Activated CD4-positive, CD25-positive, alpha-beta regulatory T cell (primary cell): ENCODE results near the gene MEIS2.
"Not testable (repeated sequence)": the region's sequence is repeated elsewhere in the genome, so short reads cannot be mapped to it uniquely, and the experiment has no call there.

Experiments
- DNase-seq, 4 experiments: peaks; one replicate each; lab custom pipeline; 2025; lab: John Stamatoyannopoulos, UW

Gene MEIS2

DNA sequence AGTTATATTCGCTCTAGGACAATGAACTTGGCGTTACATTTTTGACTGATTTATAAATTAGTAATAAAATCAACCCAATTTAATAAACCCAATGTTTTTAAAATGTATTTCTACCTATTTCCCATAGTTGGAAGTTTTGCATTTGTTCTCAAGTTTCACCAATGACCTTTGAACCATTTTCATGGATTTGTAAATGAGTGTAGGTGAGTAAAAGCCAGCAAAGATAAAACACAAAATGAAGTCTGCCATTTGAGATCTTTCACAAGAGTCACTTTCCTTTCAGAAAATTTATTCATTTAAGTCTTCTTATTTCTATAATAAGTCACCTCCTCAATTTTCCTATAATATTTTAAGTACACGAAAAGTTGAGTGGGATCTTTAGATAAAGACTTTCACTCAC is 92.1 kb downstream of the MEIS2 start:
- DNase-seq: no peak

- DNase-seq: no peak
Observed at GRCh38 chr15:37007301-37007700, 93.0 kb downstream of the MEIS2 start.

DNA sequence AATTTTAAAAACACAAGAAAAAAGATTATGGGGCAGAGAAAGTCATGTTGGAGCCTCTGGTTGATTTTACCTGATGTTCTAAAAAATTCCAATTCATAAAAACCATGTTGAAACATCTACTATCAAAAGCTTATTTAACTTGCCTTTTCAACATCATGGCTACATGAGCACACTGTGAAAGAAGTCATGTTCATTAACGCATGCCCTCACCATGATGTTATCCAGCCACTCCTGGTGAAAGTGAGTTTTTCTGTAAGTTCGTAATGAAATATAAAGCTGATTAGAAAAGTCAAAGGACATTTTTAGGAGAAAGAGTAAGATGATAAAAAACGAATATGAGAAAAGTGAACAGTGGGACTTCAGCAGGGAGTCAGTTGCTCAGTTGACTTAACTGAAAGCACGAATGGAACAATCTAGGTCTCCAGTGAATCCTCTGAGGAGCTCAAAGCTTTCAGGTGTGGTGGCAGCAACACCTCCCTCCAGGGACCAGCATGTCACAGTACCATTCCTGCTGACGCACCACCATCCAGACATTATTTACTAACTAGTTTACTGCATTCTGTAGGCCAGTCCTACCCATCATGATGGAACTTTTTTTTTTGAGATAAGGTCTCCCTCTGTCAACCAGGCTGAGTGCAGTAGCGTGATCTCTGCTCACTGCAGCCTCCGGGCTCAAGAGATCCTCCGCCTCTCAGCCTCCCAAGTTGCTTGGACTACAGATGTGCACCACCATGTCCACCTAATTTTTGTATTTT is 95.2 kb downstream of the MEIS2 start:
- no peak for DNase-seq

DNA sequence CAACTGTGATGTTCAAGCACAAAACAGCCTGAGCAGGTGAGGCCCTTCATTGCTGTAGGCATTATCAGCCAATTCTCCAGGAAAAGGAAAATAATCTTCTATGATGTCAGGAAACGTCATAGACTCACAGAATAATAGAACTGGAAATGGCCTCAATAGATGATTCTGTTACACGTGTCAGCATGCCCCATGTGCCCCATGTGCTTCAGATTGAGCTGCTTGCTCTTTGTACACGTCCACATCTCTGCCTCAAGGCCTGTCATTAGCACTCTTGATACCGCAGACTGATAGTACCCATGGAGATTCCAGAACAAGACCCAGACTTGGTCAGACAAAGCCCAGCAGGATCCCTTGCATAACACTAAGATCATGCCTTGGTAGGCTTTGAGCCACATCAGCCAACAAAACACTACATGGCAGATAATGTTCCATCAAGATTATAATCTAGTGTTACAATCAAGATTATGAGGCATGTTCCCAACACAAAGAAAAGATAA is 95.9 kb downstream of the MEIS2 start:
- no peak for DNase-seq

DNA sequence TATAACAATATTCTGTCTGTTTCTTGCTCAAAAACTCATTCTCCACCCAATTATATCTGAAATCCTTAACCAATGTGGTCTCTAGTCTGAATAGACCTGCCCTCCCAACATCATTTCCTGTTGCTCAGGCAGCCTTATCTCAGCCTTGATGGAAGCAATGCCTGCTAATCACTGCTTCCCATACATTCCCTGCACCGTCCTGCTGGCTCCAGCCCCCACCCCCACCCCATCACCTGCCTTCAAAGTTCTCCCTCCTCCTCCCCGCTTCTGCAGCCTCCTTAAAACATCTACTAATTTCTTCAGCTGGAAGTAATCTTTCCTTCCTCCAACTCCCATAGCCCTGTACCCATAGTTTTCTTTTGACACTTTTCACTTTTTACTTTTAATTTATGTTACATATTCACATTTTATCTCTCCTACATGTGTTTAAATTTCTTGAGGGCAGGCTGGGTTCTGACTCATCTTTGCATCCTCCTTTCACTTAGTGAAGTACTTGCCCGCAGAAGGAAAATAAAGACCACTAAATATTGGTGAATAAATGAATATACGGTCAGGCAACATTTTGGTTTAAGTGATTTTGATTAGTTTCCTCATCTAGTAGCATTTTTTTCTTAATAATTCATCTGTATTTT is 98.2 kb downstream of the MEIS2 start:
- no peak for DNase-seq

- no peak for DNase-seq
Observed at GRCh38 chr15:37001417-37001816, 98.9 kb downstream of the MEIS2 start.

GRCh38 chr15:36999778-37000177 is 100.6 kb downstream of the MEIS2 start:
- DNase-seq: no peak

DNA sequence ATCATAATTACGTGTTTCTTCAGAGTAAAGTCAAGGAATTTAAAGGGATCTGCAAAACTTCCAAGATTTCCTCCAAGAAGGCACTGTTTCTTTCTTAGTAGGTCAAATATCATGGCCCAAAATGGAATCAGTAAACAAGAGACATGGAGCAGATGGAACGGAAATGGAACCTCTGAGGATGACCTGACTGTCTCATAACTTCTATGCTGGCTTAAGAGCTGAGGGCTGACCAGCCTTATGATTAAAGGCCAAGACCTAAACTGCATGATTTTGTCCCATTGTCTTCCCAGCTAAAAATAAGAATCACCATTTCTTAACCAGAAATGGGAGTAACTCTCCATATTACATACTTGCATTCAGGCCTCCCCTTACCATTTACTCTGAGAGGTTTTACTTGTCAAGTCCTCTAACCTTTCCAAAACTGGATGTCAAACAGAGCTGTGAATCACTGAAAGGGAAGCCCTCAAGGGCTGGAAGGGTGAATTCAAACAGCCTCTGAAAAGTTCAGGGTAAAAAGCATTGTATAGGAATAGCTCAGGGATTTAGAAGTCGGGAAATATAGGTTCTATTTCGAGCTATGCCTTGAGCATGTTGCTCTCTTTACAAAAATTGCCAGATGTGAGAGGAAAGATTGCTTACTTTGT is 103.7 kb downstream of the MEIS2 start:
- no peak for DNase-seq

- DNase-seq: no peak
Observed at GRCh38 chr15:36996121-36996520, 104.2 kb downstream of the MEIS2 start.

GRCh38 chr15:36994790-36995189 is 105.6 kb downstream of the MEIS2 start:
- DNase-seq: no peak

DNA sequence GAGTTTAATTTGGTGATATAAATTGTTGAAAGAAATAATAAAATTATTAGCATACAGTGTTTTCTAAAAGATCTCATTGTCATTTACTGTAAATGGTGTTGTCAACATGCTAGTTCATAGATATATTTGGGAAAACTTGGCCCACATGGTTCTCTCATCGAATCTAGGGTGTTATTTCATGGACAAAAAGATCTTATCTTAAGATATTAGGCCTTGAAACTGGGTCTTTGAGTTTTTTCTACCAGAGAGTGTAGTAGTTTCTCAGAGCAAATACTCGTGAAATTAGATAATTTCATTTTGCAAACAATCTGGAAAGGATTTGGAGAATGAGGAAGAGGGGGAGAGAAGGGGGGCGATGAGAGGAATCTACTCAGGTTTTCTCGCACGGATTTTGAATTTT is 107.9 kb downstream of the MEIS2 start:
- no peak for DNase-seq

DNA sequence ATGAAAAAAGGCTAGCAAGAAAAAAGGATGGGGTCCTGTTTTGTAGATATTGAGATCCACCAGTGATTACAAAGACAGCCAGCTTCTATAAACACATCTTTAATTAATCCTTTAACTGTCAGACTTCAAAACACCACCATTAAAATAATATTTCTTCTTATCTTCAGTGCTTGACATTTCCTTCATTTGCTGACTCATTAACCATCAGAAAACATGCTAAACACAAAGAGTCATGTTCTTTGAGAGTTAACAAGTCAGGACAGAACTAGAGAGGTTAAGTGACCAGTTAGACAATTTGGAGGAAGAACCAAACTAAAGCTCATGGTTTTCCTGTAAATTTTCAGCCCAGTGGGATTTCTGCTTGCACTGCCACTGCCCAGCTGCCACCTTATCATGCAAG is 111.4 kb downstream of the MEIS2 start:
- DNase-seq: no peak

DNA sequence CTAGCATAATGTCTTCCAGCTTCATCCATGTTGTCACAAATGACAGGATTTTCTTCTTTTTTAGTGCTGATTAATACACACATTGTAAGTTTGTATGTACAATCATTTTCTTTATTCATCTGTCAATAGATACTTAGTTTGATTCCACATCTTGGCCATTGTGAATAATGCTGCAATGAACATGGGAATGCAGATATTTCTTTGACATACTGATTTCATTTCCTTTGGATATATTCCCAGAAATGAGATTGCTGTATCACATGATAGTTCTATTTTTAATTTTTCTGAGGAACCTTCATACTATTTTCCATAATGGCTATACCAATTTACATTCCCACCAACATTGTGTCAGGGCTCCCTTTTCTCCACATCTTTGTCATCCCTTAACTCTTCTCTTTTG is 117.9 kb downstream of the MEIS2 start:
- DNase-seq: no peak

DNA sequence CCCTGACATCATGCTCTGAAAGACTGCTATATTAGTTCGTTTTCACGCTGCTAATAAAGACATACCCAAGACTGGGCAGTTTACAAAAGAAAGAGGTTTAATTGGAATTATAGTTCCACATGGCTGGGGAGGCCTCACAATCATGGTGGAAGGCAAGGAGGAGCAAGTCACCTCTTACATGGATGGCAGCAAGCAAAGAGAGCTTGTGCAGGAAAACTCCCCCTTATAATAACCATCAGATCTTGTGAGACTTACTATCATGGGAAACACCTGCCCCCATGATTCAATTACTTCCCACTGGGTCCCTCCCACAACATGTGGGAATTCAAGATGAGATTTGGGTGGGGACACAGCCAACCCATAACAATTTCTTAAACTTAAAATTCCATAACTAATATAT is 120.1 kb downstream of the MEIS2 start:
- not testable (repeated sequence) for DNase-seq

- no peak for DNase-seq
Observed at GRCh38 chr15:36978625-36979024, 121.7 kb downstream of the MEIS2 start.

- DNase-seq: no peak
Observed at GRCh38 chr15:36978126-36978525, 122.2 kb downstream of the MEIS2 start.

- no peak for DNase-seq
Observed at GRCh38 chr15:36977659-36978058, 122.7 kb downstream of the MEIS2 start.

DNA sequence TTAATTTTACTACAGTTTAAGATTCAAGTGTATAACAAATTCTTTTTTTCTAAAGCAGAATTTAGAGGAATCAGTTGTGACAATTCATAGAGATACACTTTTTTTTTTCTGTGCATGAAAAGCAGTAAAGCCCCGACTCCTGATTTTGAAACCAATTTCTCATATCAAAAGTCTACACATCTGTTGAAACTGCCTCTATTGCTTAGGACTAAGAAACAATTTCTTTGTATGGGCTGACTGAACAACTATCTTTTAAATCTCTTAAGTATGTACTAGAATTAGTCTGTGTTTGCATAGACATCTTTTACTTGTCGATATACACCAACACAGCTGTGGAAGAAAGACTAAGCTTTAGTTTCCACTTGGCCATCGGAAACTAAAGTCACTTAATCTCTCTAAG is 127.6 kb downstream of the MEIS2 start:
- no peak for DNase-seq

DNA sequence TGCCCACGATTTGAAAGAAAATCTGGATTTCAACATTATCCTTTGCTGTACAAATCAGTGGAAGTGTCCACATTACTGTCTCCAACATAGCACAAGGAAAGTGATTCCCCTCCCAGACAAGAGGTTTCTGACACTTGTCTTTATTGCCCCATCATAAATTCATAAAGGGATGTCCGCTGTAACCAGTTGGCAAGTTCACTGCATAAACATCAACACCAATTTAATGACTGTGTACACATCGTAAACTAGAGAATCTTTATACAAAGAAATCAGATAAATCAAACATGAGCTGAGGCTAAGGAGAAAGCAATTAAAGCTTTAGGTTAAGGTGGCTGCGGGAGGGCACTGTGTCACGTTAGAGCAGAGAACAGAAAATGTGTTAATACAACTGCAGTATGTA is 129.8 kb downstream of the MEIS2 start:
- DNase-seq: no peak

DNA sequence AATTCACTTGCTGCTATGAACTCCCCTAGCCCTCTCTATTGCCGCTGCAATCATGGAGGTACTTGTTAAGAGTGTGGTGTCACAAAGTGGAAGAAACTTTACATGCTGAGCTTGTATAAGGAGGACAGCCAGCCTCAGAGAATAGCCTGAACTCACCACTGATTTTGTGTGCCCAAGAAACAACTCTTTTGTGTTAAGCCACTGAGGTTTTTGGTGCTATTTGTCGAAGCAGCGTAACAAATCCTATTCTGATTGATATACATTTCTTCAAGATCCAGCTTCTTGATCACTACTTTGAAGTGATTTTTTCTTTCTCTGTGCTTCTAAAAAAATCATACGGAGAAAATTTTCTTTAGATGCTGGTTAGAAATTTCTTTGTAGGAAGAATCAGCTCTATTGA is 132.4 kb downstream of the MEIS2 start:
- no peak for DNase-seq

DNA sequence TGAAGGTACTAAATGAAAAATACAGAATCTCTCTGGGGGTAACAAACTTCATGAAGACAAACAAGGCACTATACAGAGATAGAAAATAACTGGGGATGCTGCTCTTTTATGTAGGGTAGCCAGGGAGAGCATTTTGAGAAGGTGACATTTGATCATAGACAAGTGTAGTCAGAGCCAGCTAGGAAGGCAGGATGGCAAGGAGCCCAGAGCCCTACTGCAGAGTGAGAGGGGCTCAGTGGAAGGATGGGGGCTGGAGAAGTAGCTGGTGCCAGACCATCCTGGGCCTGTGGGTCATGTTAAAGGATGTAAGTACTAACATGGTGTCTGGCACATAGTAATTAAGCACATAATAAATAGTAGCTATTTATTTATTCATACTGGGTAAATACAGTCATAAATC is 133.6 kb downstream of the MEIS2 start:
- no peak for DNase-seq

DNA sequence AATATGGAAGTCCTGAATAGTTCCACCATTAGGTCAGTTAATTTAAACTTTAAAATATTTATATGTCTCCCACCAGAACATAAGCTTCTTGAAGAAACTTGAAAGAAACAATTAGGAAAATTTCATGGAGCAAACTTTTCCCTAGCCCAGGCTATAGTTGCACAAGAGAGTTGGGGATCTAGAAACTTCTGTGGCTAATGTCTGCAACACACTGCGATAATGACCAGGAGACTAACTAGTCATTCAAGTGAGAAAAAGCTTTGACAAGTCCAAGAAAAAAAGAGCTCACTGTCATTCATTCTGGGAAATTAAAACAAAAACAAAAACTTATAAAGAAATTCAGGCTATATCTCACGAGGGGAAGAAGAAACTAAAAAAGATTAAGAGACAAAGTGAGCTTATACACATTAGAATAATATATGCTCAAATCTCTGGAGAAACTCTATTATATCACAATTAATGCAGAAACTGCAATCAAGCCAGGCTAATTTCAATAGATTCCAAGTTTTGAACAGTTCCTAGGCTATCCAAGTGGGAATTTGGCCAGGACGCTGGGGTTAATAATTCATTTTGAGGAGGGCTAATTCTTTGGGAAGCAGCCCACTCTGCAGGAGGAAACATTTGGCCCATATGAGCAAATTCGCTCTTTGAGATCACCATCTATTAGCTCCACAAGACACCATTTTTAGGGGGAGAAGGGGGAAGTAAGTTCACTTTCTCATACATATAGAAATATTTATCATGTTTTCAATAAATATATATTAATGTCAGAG is 134.6 kb downstream of the MEIS2 start:
- DNase-seq: no peak
